Thyroid gland (tissue), 4 donors: ENCODE measurements around the gene PARP11.

Experiments used
- POLR2A ChIP-seq, 2 donors: fragments of 450-650 bp; IDR thresholded peaks; one replicate each; pipeline ENCODE4 v1.6.1; 2017; ENCODE audit warnings: antibody characterized with exemption in 2 of 2, mild to moderate bottlenecking in 2 of 2, moderate library complexity in 1 of 2
- TF ChIP-seq, protein P1 (sequence below), 6 experiments: fragments of 200-600 bp in 3 of 6; fragments of 450-650 bp in 3 of 6; sonication (generic) in 3 of 6; IDR thresholded peaks; one replicate each; pipeline ENCODE4 v1.5.1; 2016 to 2019; ENCODE audit warnings: antibody characterized with exemption in 6 of 6, mild to moderate bottlenecking in 2 of 6, inconsistent platforms in 1 of 6, moderate library complexity in 1 of 6

DNA sequence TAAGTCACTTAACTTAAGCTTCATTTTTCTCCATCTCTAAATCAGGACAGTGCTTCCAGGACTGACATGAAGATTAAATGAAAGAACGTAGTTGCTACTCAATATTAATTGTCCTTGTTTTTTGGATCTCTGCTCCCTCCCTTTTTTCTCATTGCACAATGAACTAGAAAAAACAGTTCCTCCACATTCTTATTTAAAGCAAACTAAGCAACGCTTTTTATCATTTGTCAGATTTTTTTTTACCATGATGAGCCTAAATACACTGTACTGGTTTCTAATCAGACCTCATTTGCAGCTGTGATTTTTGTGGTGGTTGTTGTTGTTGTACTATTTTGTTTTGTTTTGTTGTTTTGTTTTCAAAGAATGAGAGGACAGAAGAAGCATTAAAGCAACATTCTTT, 23.2 kb upstream of the PARP11 start:
- TF ChIP-seq, protein P1, sequence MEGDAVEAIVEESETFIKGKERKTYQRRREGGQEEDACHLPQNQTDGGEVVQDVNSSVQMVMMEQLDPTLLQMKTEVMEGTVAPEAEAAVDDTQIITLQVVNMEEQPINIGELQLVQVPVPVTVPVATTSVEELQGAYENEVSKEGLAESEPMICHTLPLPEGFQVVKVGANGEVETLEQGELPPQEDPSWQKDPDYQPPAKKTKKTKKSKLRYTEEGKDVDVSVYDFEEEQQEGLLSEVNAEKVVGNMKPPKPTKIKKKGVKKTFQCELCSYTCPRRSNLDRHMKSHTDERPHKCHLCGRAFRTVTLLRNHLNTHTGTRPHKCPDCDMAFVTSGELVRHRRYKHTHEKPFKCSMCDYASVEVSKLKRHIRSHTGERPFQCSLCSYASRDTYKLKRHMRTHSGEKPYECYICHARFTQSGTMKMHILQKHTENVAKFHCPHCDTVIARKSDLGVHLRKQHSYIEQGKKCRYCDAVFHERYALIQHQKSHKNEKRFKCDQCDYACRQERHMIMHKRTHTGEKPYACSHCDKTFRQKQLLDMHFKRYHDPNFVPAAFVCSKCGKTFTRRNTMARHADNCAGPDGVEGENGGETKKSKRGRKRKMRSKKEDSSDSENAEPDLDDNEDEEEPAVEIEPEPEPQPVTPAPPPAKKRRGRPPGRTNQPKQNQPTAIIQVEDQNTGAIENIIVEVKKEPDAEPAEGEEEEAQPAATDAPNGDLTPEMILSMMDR (IDR thresholded peaks at IDR 0.05) = no peak
- TF ChIP-seq POLR2A (IDR thresholded peaks at IDR 0.05) = no peak
